ENCODE measurements around the gene DYNLT2.

- TF ChIP-seq POLR2A (IDR thresholded peaks at IDR 0.05) = no peak
- no peak for TF ChIP-seq CTCF (IDR thresholded peaks at IDR 0.05)
Measured at GRCh38 chr6:169714178-169714577, 37.2 kb downstream of the DYNLT2 start.

Measured in testis (tissue), 2 donors.